HepG2 (cell line): ENCODE measurements around the gene C1orf141. TPM values are rescaled to one million over a fixed set of nuclear protein-coding genes. Genes with fewer than 3 reads are reported as not detected.

ENCODE experiments used
- ATAC-seq: fragments of 200-7000 bp; cut with Tn5 transposase; 3 replicates; pipeline ENCODE4 v1.9.1; 2020; ENCODE audit warnings: mild to moderate bottlenecking, moderate library complexity
- BruUV-seq: library from RNA; stranded (reverse); fragments of 400-500 nt; replicated peaks from 2 replicates; lab custom pipeline; 2021; lab: Mats Ljungman, UMichigan
- CTCF ChIA-PET: fragments of 300-600 bp; formaldehyde crosslinking; extraction: SDS; loops from one replicate; lab custom pipeline; 2021; ENCODE audit warnings: low total read pairs, inconsistent platforms, low intra/inter-chr PET ratio; lab: Yijun Ruan, JAX
- POLR2A ChIA-PET: fragments of 350-600 bp; sonication (Branson Sonifier 250); formaldehyde crosslinking; loops from one replicate; lab custom pipeline; 2020; ENCODE audit warnings: antibody characterized with exemption, inconsistent platforms; lab: Yijun Ruan, JAX
- DNase-seq: peaks from one replicate; pipeline ENCODE4 v3.0.0-alpha.2; 2015; ENCODE audit warnings: low spot score
- FAIRE-seq: peaks from 3 replicates; lab custom pipeline; 2011; peaks lifted over from hg19 to GRCh38; lab: Jason Lieb, UNC
- H2AFZ ChIP-seq: one replicate; pipeline ENCODE4 v1.6.1; 2011; ENCODE audit warnings: low read length, inconsistent platforms
- H3K27ac ChIP-seq: fragments of 300-600 bp; 3 replicates; pipeline ENCODE4 v1.8.0; 2011; ENCODE audit warnings: mixed run types, mild to moderate bottlenecking, mixed read lengths, low read length, inconsistent platforms; ENCODE audit not compliant: insufficient read depth; ENCODE audit errors: extremely low read length
- H3K27me3 ChIP-seq, 2 experiments: fragments of 200-600 bp in 1 of 2; 2 replicates in 1 of 2; 3 replicates in 1 of 2; pipeline versions ENCODE4 v1.6.0 to v1.8.0; 2011; ENCODE audit warnings: low read length in 2 of 2, mild to moderate bottlenecking in 2 of 2, moderate library complexity in 2 of 2, inconsistent platforms in 1 of 2; ENCODE audit not compliant: insufficient read depth in 2 of 2, control insufficient read depth in 1 of 2
- H3K36me3 ChIP-seq, 2 experiments: fragments of 200-600 bp in 1 of 2; replicated peaks in 1 of 2; 2 replicates in 1 of 2; 3 replicates in 1 of 2; pipeline versions ENCODE4 v1.5.1 to v1.8.0; 2011; ENCODE audit warnings: low read length in 2 of 2, inconsistent platforms in 1 of 2; ENCODE audit not compliant: insufficient read depth in 2 of 2, control insufficient read depth in 1 of 2
- H3K4me1 ChIP-seq: 2 replicates; pipeline ENCODE4 v1.5.1; 2012; ENCODE audit warnings: low read length, inconsistent platforms; ENCODE audit not compliant: insufficient read depth
- H3K4me2 ChIP-seq: 2 replicates; pipeline ENCODE4 v1.6.0; 2011; ENCODE audit warnings: low read depth, low read length, inconsistent platforms
- H3K4me3 ChIP-seq, 3 experiments: fragments of 200-600 bp in 1 of 3; sonication (generic), shearing (Covaris generic) in 1 of 3; replicated peaks in 1 of 3; 2 replicates each; pipeline ENCODE4 v1.5.1; 2011 to 2016; ENCODE audit warnings: low read length in 3 of 3, inconsistent platforms in 2 of 3, low read depth in 2 of 3, mild to moderate bottlenecking in 2 of 3, control low read depth in 1 of 3, mixed read lengths in 1 of 3; ENCODE audit not compliant: insufficient read depth in 1 of 3
- H3K79me2 ChIP-seq: one replicate; pipeline ENCODE4 v1.6.1; 2011; ENCODE audit warnings: low read length, inconsistent platforms; ENCODE audit not compliant: insufficient read depth
- H3K9ac ChIP-seq: 2 replicates; pipeline ENCODE4 v1.6.0; 2011; ENCODE audit warnings: mild to moderate bottlenecking, low read depth, low read length, inconsistent platforms; ENCODE audit not compliant: insufficient read depth
- H3K9me3 ChIP-seq: 2 replicates; pipeline ENCODE4 v1.5.1; 2012; ENCODE audit warnings: mild to moderate bottlenecking, low read length
- H4K20me1 ChIP-seq: 2 replicates; pipeline ENCODE4 v1.6.0; 2011; ENCODE audit warnings: inconsistent platforms, mild to moderate bottlenecking, low read length, moderate library complexity; ENCODE audit not compliant: insufficient read depth
- AGO2 ChIP-seq: fragments of 200-400 bp; formaldehyde crosslinking; optimal IDR thresholded peaks from 2 replicates; pipeline ENCODE3; 2017; ENCODE audit warnings: mild to moderate bottlenecking, low read depth, low read length, moderate library complexity
- CENPX ChIP-seq: sonication (generic); formaldehyde crosslinking; IDR thresholded peaks from 2 replicates; pipeline ENCODE4 v1.9.0; 2021; ENCODE audit warnings: mild to moderate bottlenecking, missing genetic modification reagents, moderate library complexity
- GLMP ChIP-seq: sonication (generic); formaldehyde crosslinking; IDR thresholded peaks from 2 replicates; pipeline ENCODE4 v1.9.0; 2021; ENCODE audit warnings: missing genetic modification reagents, mild to moderate bottlenecking, borderline replicate concordance
- JUNB ChIP-seq: sonication (generic); formaldehyde crosslinking; IDR thresholded peaks from 2 replicates; pipeline ENCODE4 v1.8.0; 2022; ENCODE audit warnings: missing genetic modification reagents, mild to moderate bottlenecking, borderline replicate concordance
- NR2C2 ChIP-seq: sonication (generic); formaldehyde crosslinking; IDR thresholded peaks from 2 replicates; pipeline ENCODE4 v1.4.0; 2020; ENCODE audit warnings: missing genetic modification reagents, mild to moderate bottlenecking, moderate library complexity, borderline replicate concordance
- RBAK ChIP-seq: sonication (generic); formaldehyde crosslinking; IDR thresholded peaks from 2 replicates; pipeline ENCODE4 v1.5.1; 2020; ENCODE audit warnings: mild to moderate bottlenecking, missing genetic modification reagents
- RFX3 ChIP-seq: IDR thresholded peaks from 2 replicates; pipeline ENCODE4 v1.6.1; 2016; ENCODE audit warnings: missing biosample characterization, missing genetic modification reagents
- SNAI1 ChIP-seq: sonication (generic); formaldehyde crosslinking; IDR thresholded peaks from 2 replicates; pipeline ENCODE4 v1.5.0; 2020; ENCODE audit warnings: mild to moderate bottlenecking, missing genetic modification reagents, borderline replicate concordance
- TCF7L2 ChIP-seq: IDR thresholded peaks from 2 replicates; pipeline ENCODE4 v1.6.1; 2011; ENCODE audit warnings: mild to moderate bottlenecking, low read depth, low read length, moderate library complexity
- ZNF335 ChIP-seq: sonication (generic); formaldehyde crosslinking; IDR thresholded peaks from 2 replicates; pipeline ENCODE4 v1.4.0; 2020; ENCODE audit warnings: missing genetic modification reagents
- WGBS: methylation state at CpG from one replicate; pipeline ENCODE4 v1.1.6; 2017; ENCODE audit warnings: low lambda C conversion rate; 5-methylcytosine and 5-hydroxymethylcytosine counted together
- in situ Hi-C: cut with HindIII; loops from 2 replicates; pipeline ENCODE4 v1.10.0; 2017; ENCODE audit warnings: low pct_unique_long_range_greater_than_20kb; ENCODE audit not compliant: extremely low pct_ligation_motif_present
- intact Hi-C: fragments of 100-400 bp; cut with micrococcal nuclease; formaldehyde crosslinking; loops from one replicate; pipeline ENCODE4 v1.10.0; 2022; ENCODE audit not compliant: unreplicated experiment
- polyA plus RNA-seq, 8 experiments: library from polyadenylated mRNA; depleted of rRNA in 3 of 8; stranded (reverse) in 7 of 8; unstranded in 1 of 8; fragments of >200 nt; fragmentation: Illumina TruSeq in 4 of 8; extraction: Trizol in 4 of 8; gene quantifications; 2 replicates each; pipeline versions ENCODE4 v1.2.1 to v1.2.3, GENCODE V29; 2011 to 2016; ENCODE audit warnings: low read depth in 4 of 8, missing spikeins in 1 of 8, mixed read lengths in 1 of 8; ENCODE audit not compliant: insufficient read depth in 1 of 8
- total RNA-seq, 5 experiments: library from RNA; depleted of rRNA; stranded (reverse); fragments of >200 nt; fragmentation: Illumina TruSeq; extraction: Trizol; gene quantifications; 2 replicates each; pipeline ENCODE4 v1.2.3, GENCODE V29; 2016; ENCODE audit warnings: low read depth in 1 of 5
- TF ChIP-seq, protein P1 (sequence below): sonication (generic); formaldehyde crosslinking; IDR thresholded peaks from 2 replicates; pipeline ENCODE4 v1.8.0; 2022; ENCODE audit warnings: mild to moderate bottlenecking, missing genetic modification reagents; ENCODE audit not compliant: insufficient replicate concordance
- TF ChIP-seq, protein P2 (sequence below): sonication (generic); formaldehyde crosslinking; IDR thresholded peaks from 2 replicates; pipeline ENCODE4 v1.4.0; 2020; ENCODE audit warnings: missing genetic modification reagents

Gene C1orf141
- total and polyA plus RNA-seq, 2 of the 13 experiments (the other 11 are each of a cell fraction or from before 2014, with no cell fraction given), result not detected

DNA sequence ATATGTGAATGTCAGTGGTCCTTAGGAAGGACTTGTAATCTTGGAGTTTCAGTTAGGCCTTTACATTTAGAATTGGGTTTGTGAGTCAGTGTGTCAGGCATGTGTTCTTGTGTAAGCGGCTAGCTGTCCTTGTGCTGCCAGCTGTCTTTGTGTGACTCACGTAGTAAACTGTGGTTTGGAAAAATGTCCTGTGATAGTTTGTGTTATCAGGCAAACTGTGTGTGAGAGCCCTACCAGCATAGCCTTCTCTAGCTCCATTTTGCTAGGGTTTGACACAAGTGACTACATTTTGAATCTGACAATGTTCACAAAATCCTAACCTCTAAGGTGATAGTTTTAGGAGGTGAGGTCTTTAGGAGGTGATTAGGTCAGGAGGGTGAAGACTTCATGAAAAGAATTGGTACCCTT is 74.0 kb downstream of the C1orf141 start:
- BruUV-seq, result no TSS peak
- POLR2A ChIA-PET, result no interaction called here
- no peak for FAIRE-seq
- TF ChIP-seq RBAK, result no peak
- TF ChIP-seq, protein P1, sequence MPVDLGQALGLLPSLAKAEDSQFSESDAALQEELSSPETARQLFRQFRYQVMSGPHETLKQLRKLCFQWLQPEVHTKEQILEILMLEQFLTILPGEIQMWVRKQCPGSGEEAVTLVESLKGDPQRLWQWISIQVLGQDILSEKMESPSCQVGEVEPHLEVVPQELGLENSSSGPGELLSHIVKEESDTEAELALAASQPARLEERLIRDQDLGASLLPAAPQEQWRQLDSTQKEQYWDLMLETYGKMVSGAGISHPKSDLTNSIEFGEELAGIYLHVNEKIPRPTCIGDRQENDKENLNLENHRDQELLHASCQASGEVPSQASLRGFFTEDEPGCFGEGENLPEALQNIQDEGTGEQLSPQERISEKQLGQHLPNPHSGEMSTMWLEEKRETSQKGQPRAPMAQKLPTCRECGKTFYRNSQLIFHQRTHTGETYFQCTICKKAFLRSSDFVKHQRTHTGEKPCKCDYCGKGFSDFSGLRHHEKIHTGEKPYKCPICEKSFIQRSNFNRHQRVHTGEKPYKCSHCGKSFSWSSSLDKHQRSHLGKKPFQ (CRISPR knock-in tag), result no peak
- no peak for TF ChIP-seq NR2C2 (CRISPR knock-in tag)
- TF ChIP-seq GLMP (CRISPR knock-in tag), result no peak
- TF ChIP-seq AGO2, result no peak
- peak; percentile 59; the same call in 1 of the 2 replicates for TF ChIP-seq ZNF335
- no peak for TF ChIP-seq CENPX (CRISPR knock-in tag)
- no peak for TF ChIP-seq RFX3 (CRISPR knock-in tag)
- no peak for TF ChIP-seq TCF7L2
- TF ChIP-seq SNAI1, result no peak
- TF ChIP-seq, protein P2, sequence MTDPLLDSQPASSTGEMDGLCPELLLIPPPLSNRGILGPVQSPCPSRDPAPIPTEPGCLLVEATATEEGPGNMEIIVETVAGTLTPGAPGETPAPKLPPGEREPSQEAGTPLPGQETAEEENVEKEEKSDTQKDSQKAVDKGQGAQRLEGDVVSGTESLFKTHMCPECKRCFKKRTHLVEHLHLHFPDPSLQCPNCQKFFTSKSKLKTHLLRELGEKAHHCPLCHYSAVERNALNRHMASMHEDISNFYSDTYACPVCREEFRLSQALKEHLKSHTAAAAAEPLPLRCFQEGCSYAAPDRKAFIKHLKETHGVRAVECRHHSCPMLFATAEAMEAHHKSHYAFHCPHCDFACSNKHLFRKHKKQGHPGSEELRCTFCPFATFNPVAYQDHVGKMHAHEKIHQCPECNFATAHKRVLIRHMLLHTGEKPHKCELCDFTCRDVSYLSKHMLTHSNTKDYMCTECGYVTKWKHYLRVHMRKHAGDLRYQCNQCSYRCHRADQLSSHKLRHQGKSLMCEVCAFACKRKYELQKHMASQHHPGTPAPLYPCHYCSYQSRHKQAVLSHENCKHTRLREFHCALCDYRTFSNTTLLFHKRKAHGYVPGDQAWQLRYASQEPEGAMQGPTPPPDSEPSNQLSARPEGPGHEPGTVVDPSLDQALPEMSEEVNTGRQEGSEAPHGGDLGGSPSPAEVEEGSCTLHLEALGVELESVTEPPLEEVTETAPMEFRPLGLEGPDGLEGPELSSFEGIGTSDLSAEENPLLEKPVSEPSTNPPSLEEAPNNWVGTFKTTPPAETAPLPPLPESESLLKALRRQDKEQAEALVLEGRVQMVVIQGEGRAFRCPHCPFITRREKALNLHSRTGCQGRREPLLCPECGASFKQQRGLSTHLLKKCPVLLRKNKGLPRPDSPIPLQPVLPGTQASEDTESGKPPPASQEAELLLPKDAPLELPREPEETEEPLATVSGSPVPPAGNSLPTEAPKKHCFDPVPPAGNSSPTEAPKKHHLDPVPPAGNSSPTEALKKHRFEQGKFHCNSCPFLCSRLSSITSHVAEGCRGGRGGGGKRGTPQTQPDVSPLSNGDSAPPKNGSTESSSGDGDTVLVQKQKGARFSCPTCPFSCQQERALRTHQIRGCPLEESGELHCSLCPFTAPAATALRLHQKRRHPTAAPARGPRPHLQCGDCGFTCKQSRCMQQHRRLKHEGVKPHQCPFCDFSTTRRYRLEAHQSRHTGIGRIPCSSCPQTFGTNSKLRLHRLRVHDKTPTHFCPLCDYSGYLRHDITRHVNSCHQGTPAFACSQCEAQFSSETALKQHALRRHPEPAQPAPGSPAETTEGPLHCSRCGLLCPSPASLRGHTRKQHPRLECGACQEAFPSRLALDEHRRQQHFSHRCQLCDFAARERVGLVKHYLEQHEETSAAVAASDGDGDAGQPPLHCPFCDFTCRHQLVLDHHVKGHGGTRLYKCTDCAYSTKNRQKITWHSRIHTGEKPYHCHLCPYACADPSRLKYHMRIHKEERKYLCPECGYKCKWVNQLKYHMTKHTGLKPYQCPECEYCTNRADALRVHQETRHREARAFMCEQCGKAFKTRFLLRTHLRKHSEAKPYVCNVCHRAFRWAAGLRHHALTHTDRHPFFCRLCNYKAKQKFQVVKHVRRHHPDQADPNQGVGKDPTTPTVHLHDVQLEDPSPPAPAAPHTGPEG (CRISPR knock-in tag), result no peak
- TF ChIP-seq JUNB (CRISPR knock-in tag), result peak; percentile 15; the same call in 1 of the 2 replicates

More for the DNA sequence above, 74.0 kb downstream of the C1orf141 start:
- no peaks in the 10 kb centered on the region for H4K20me1 ChIP-seq
- peaks cover 30% of the 10 kb centered on the region for H3K4me1 ChIP-seq
- H3K4me3 ChIP-seq, result no peak overlapping the region
- ATAC-seq, result peak; percentile 72
- no peak overlapping the region for H2AFZ ChIP-seq
- CTCF ChIA-PET, result no interaction called here
- WGBS, result 8% methylated on average over 2 of the region's 2 CpGs
- H3K79me2 ChIP-seq, result no peaks in the 10 kb centered on the region
- H3K27ac ChIP-seq, result no peak overlapping the region
- no peaks in the 10 kb centered on the region for H3K36me3 ChIP-seq
- no peaks in the 10 kb centered on the region for H3K9me3 ChIP-seq
- H3K9ac ChIP-seq, result no peak overlapping the region
- intact Hi-C loops (no loop called here), in situ Hi-C loops (no loop called here)
- no peaks in the 10 kb centered on the region; a peak in 1 of 5 replicates for H3K27me3 ChIP-seq
- peak; percentile 54 for DNase-seq
- no peak overlapping the region for H3K4me2 ChIP-seq
